Immature natural killer cell (primary cell): Measurements from ENCODE around the gene DDX10. TPM values are rescaled to one million over a fixed set of nuclear protein-coding genes. Genes with fewer than 3 reads are reported as not detected.
A peak's percentile ranks its signal among the peaks of the same experiment; 100 is the strongest.

ENCODE experiments used
- DNase-seq, 3 donors: peaks; one replicate each; pipeline ENCODE4 v3.0.0; 2022; ENCODE audit warnings: mixed read lengths in 1 of 3
- H3K27ac Mint-ChIP-seq, 6 donors: one replicate each; pipeline ENCODE4 v1.8.0; 2020; ENCODE audit warnings: mixed read lengths in 6 of 6, mild to moderate bottlenecking in 5 of 6, inconsistent platforms in 4 of 6, moderate library complexity in 3 of 6
- H3K27me3 Mint-ChIP-seq, 3 donors: one replicate each; pipeline ENCODE4 v1.8.0; 2020 to 2021; ENCODE audit warnings: low read depth in 3 of 3, mild to moderate bottlenecking in 3 of 3, mixed read lengths in 3 of 3, moderate library complexity in 3 of 3, inconsistent platforms in 1 of 3
- H3K36me3 Mint-ChIP-seq, 3 donors: one replicate each; pipeline ENCODE4 v1.8.0; 2020; ENCODE audit warnings: mixed read lengths in 3 of 3, inconsistent platforms in 2 of 3, mild to moderate bottlenecking in 2 of 3
- H3K4me1 Mint-ChIP-seq, 2 donors: one replicate each; pipeline ENCODE4 v1.8.0; 2020; ENCODE audit warnings: inconsistent platforms in 2 of 2, mild to moderate bottlenecking in 2 of 2, mixed read lengths in 2 of 2, moderate library complexity in 1 of 2
- H3K4me3 Mint-ChIP-seq, 5 donors: one replicate each; pipeline ENCODE4 v1.8.0; 2020; ENCODE audit warnings: mild to moderate bottlenecking in 5 of 5, mixed read lengths in 5 of 5, inconsistent platforms in 3 of 5, moderate library complexity in 3 of 5
- H3K9me3 Mint-ChIP-seq, 6 donors: one replicate each; pipeline ENCODE4 v1.8.0; 2020; ENCODE audit warnings: mild to moderate bottlenecking in 6 of 6, mixed read lengths in 6 of 6, inconsistent platforms in 4 of 6, moderate library complexity in 3 of 6
- polyA plus RNA-seq, 3 donors: library from polyadenylated mRNA; unstranded; fragments of 300-500 nt; fragmentation: Illumina TruSeq; gene quantifications; one replicate each; pipeline ENCODE4 v1.2.3, GENCODE V29; 2021

The DDX10 gene
- polyA plus RNA-seq, 3 donors from 2014 or later: 11.8 to 17.2 (median 16.4) TPM

GRCh38 chr11:108891143-108891542 lies 226.3 kb downstream of the DDX10 start:
- H3K27ac Mint-ChIP-seq: no peak overlapping the region
- no peaks in the 10 kb centered on the region for H3K36me3 Mint-ChIP-seq
- H3K4me1 Mint-ChIP-seq: peaks cover 21 to 38% of the 10 kb centered on the region in 2 donors
- H3K9me3 Mint-ChIP-seq: no peaks in the 10 kb centered on the region
- no peak for DNase-seq
- peaks cover 0 to 5% (median 2%) of the 10 kb centered on the region in 3 donors for H3K27me3 Mint-ChIP-seq
- H3K4me3 Mint-ChIP-seq: no peak overlapping the region

- Mint-ChIP-seq H3K27ac (no peak overlapping the region), H3K9me3 (no peaks in the 10 kb centered on the region), H3K4me1 (peaks cover 26 to 37% of the 10 kb centered on the region in 2 donors), H3K27me3 (peaks cover 0 to 5% (median 2%) of the 10 kb centered on the region in 3 donors), H3K36me3 (no peaks in the 10 kb centered on the region), H3K4me3 (no peak overlapping the region)
- DNase-seq: no peak
Observed at GRCh38 chr11:108891909-108892511, 227.1 kb downstream of the DDX10 start.

GRCh38 chr11:108895579-108896480 lies 231.0 kb downstream of the DDX10 start:
- Mint-ChIP-seq H3K9me3 (peaks cover 0 to 2% (median 0%) of the 10 kb centered on the region in 6 donors), H3K36me3 (peaks cover 8 to 15% (median 11%) of the 10 kb centered on the region in 3 donors), H3K4me3 (peak overlapping the region in 4 of 5 donors; percentile 10 to 58 (median 34)), H3K4me1 (peaks cover 13 to 20% of the 10 kb centered on the region in 2 donors), H3K27me3 (peaks cover 0 to 1% (median 0%) of the 10 kb centered on the region in 3 donors), H3K27ac (peak overlapping the region in 2 of 6 donors; percentile 31 to 48)
- no peak for DNase-seq

DNA sequence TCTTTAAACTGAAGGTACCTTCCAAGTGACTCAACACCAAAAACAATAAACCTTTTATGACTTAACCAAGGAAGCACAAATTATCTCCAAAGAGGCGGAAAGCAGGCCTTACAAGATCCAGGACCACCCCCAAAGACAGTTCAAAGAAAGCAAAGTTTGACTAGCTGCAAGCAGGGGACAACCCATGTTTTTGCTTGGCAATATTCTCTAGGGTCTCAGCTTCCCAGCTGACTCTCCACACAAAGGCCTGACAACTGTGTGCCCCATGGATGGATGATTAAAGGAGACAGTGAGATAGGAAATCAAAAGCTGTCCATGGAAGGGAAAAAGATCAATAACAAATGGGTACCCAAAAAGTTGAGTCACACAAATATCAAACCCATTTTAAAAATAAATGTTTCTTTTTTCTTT lies 232.2 kb downstream of the DDX10 start:
- peaks cover 8 to 15% (median 11%) of the 10 kb centered on the region in 3 donors for H3K36me3 Mint-ChIP-seq
- H3K4me3 Mint-ChIP-seq: no peak overlapping the region
- no peak overlapping the region for H3K27ac Mint-ChIP-seq
- peaks cover 0 to 1% (median 0%) of the 10 kb centered on the region in 3 donors for H3K27me3 Mint-ChIP-seq
- H3K9me3 Mint-ChIP-seq: peaks cover 0 to 2% (median 0%) of the 10 kb centered on the region in 6 donors
- DNase-seq: no peak
- H3K4me1 Mint-ChIP-seq: peaks cover 13 to 20% of the 10 kb centered on the region in 2 donors

GRCh38 chr11:108897916-108898315 lies 233.0 kb downstream of the DDX10 start:
- peaks cover 0 to 1% (median 0%) of the 10 kb centered on the region in 3 donors for H3K27me3 Mint-ChIP-seq
- H3K27ac Mint-ChIP-seq: no peak overlapping the region
- DNase-seq: no peak
- H3K36me3 Mint-ChIP-seq: peaks cover 8 to 15% (median 11%) of the 10 kb centered on the region in 3 donors
- peaks cover 13 to 20% of the 10 kb centered on the region in 2 donors for H3K4me1 Mint-ChIP-seq
- H3K9me3 Mint-ChIP-seq: peaks cover 0 to 2% (median 0%) of the 10 kb centered on the region in 6 donors
- H3K4me3 Mint-ChIP-seq: no peak overlapping the region

- no peak for DNase-seq
- Mint-ChIP-seq H3K4me3 (no peak overlapping the region), H3K27ac (no peak overlapping the region), H3K4me1 (peaks cover 3 to 5% of the 10 kb centered on the region in 2 donors), H3K27me3 (peaks cover 0 to 1% (median 0%) of the 10 kb centered on the region in 3 donors), H3K36me3 (peaks cover 8 to 15% (median 11%) of the 10 kb centered on the region in 3 donors), H3K9me3 (peaks cover 0 to 2% (median 0%) of the 10 kb centered on the region in 6 donors)
Observed at GRCh38 chr11:108901359-108901758, 236.5 kb downstream of the DDX10 start.

GRCh38 chr11:108902027-108902469 lies 237.2 kb downstream of the DDX10 start:
- Mint-ChIP-seq H3K4me1 (no peaks in the 10 kb centered on the region), H3K27ac (no peak overlapping the region), H3K4me3 (no peak overlapping the region), H3K9me3 (peaks cover 0 to 2% (median 0%) of the 10 kb centered on the region in 6 donors), H3K36me3 (peaks cover 8 to 15% (median 11%) of the 10 kb centered on the region in 3 donors), H3K27me3 (peaks cover 0 to 1% (median 0%) of the 10 kb centered on the region in 3 donors)
- no peak for DNase-seq

DNA sequence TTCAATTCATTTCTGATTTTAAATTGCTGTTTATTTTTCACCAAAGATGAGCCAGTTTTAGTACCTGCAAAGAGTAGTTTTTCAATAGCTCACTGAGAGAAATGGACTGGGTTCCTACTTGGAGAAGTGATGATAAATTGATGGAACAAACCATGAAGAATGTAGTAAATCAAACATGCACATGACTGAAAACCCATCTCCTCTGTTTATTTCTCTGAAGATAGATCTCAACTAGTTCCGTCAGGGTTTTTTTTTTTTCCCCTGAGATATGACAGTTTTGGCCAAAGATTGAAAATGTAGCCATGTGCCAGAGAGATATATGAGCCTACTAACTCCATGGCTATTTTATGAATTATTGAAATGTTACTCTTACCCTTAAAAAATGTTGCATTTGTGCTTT lies 239.6 kb downstream of the DDX10 start:
- Mint-ChIP-seq H3K36me3 (peaks cover 4 to 6% (median 4%) of the 10 kb centered on the region in 3 donors), H3K4me1 (no peaks in the 10 kb centered on the region), H3K4me3 (no peak overlapping the region), H3K27ac (no peak overlapping the region), H3K27me3 (peaks cover 0 to 3% (median 0%) of the 10 kb centered on the region in 3 donors), H3K9me3 (no peaks in the 10 kb centered on the region)
- DNase-seq: no peak

DNA sequence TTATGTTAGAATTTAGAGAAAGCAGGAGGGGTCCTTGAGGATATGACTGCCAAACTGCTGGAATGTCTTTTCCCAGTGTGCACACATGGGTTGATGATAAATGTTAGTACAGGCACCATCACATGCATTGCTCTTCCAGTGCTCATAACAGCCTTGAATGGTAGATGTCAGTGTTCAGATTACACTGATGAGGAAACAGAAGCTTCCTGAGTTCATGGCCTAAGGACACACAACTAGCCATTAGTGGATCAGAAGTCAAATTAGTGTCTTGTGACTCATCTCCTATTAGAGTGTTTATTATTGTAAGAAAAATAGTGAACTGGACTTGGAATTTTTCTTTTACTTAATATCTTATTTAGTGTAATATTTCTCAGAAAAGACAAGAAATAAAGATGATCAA lies 241.5 kb downstream of the DDX10 start:
- H3K27me3 Mint-ChIP-seq: peaks cover 0 to 2% (median 0%) of the 10 kb centered on the region in 3 donors
- DNase-seq: no peak
- H3K36me3 Mint-ChIP-seq: peaks cover 0 to 4% (median 3%) of the 10 kb centered on the region in 3 donors
- H3K4me1 Mint-ChIP-seq: peaks cover 0 to 3% of the 10 kb centered on the region in 2 donors
- H3K27ac Mint-ChIP-seq: no peak overlapping the region
- H3K9me3 Mint-ChIP-seq: no peaks in the 10 kb centered on the region
- H3K4me3 Mint-ChIP-seq: no peak overlapping the region

DNA sequence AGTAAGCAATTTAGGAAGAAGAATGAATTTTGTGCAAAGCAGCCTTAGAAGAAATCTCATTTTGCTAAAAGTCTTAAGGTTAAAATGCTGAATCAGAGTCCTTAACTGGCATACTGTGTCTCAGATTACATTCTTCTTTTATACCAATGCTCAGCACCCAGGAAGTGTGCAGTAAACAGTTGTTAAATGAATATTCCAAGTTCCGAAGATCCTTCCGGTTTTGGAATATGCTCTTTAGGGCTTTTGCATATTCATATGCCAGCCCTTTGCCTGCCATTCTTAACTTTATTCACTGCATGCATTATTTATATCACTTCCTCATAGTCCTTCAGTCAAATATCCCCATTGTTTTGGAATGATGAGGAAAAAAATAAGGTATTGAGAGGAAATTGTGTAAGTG lies 242.0 kb downstream of the DDX10 start:
- no peak overlapping the region for H3K27ac Mint-ChIP-seq
- peaks cover 0 to 3% of the 10 kb centered on the region in 2 donors for H3K4me1 Mint-ChIP-seq
- H3K4me3 Mint-ChIP-seq: no peak overlapping the region
- H3K9me3 Mint-ChIP-seq: no peaks in the 10 kb centered on the region
- no peak for DNase-seq
- peaks cover 0 to 4% (median 3%) of the 10 kb centered on the region in 3 donors for H3K36me3 Mint-ChIP-seq
- H3K27me3 Mint-ChIP-seq: peaks cover 0 to 2% (median 0%) of the 10 kb centered on the region in 3 donors

DNA sequence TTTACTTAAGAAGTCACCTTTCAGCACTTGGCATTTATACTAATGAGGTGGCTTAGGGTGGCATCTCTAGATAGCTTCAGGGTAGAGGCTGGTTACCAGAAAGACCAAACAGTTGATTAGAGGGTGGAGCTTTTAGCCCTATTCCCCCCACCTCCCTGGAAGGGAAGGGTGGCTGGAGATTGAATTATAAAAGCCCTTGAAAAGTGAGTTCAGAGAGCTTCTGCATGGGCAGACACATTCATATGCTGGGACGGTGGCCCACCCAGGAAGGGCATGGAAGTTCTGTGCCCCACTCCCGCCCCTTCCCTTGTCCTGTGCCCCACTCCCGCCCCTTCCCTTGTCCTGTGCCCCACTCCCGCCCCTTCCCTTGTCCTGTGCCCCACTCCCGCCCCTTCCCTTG lies 244.2 kb downstream of the DDX10 start:
- no peak for DNase-seq
- Mint-ChIP-seq H3K27me3 (peaks cover 0 to 2% (median 0%) of the 10 kb centered on the region in 3 donors), H3K36me3 (peaks cover 0 to 4% (median 3%) of the 10 kb centered on the region in 3 donors), H3K9me3 (no peaks in the 10 kb centered on the region), H3K27ac (no peak overlapping the region), H3K4me1 (peaks cover 0 to 3% of the 10 kb centered on the region in 2 donors), H3K4me3 (no peak overlapping the region)

- DNase-seq: no peak
- Mint-ChIP-seq H3K27ac (no peak overlapping the region), H3K9me3 (no peaks in the 10 kb centered on the region)
Observed at GRCh38 chr11:108909921-108910320, 245.1 kb downstream of the DDX10 start.

DNA sequence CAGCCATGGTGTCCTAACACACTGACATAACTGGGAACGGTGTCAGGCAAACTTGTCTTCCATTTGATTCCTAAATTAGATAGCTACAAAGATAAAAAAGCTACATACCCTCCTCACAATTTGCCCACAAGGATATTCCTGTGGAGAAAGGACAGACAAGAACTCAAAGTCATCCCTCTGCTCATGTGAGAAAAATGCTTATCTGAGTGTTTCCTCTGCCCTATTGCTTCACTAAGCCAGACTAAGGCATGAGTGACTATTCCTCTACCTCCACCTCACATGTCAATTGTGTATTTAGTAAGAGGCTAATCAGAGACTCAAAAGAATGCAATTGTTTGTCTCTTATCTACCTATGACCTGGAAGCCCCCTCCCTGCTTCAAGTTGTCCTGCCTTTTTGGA lies 247.7 kb downstream of the DDX10 start:
- Mint-ChIP-seq H3K27ac (no peak overlapping the region), H3K9me3 (no peaks in the 10 kb centered on the region), H3K4me3 (no peak overlapping the region), H3K36me3 (peaks cover 5 to 11% (median 9%) of the 10 kb centered on the region in 3 donors), H3K27me3 (peaks cover 0 to 2% (median 0%) of the 10 kb centered on the region in 3 donors), H3K4me1 (peaks cover 0 to 3% of the 10 kb centered on the region in 2 donors)
- no peak for DNase-seq

More at GRCh38 chr11:108909921-108910320, 245.1 kb downstream of the DDX10 start:
- H3K36me3 Mint-ChIP-seq: peaks cover 0 to 4% (median 4%) of the 10 kb centered on the region in 3 donors
- peaks cover 0 to 3% of the 10 kb centered on the region in 2 donors for H3K4me1 Mint-ChIP-seq
- H3K4me3 Mint-ChIP-seq: no peak overlapping the region
- peaks cover 0 to 2% (median 0%) of the 10 kb centered on the region in 3 donors for H3K27me3 Mint-ChIP-seq
